Prostate gland (tissue), 2 donors: ENCODE data around the gene FAM193B.

Experiments used
- CTCF ChIP-seq, 4 experiments: fragments of 200-600 bp in 2 of 4; fragments of 450-650 bp in 2 of 4; sonication (generic) in 2 of 4; IDR thresholded peaks; 1 replicate in 3 of 4; 2 replicates in 1 of 4; pipeline ENCODE4 v1.5.1; 2016 to 2019; ENCODE audit warnings: antibody characterized with exemption in 4 of 4, mild to moderate bottlenecking in 2 of 4, moderate library complexity in 2 of 4
- POLR2A ChIP-seq: fragments of 450-650 bp; IDR thresholded peaks from one replicate; pipeline ENCODE4 v1.6.1; 2016; ENCODE audit warnings: antibody characterized with exemption, mild to moderate bottlenecking
- POLR2AphosphoS5 ChIP-seq: sonication (generic); formaldehyde crosslinking; IDR thresholded peaks from one replicate; pipeline ENCODE4 v1.6.1; 2017; ENCODE audit warnings: antibody characterized with exemption

DNA sequence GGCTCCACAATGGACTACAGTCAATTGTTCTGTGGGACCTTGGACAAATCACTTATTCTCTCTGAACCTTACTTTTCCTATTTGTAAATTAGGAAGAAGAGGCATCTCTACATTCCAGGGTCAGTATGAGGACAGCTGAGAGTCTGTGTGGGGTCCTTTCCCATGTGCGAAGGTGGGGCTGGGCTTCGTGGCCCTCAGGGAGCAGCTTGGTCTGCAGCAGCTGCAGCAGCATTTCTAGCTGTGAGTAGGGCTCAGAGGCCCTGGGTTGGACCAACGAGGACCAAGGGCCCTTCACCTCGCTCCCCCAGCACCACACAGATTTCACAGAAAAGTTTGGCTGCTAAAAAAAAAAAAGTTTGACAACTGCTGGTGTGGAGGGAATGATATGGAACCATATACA is 28.2 kb downstream of the FAM193B start:
- TF ChIP-seq POLR2A, result no peak
- TF ChIP-seq CTCF (IDR thresholded peaks at IDR 0.05), result no peak
- TF ChIP-seq POLR2AphosphoS5, result no peak
